IMR-90 (cell line): ENCODE data around the gene PHKB.

ENCODE experiments used
- BHLHE40 ChIP-seq: fragments of 150-350 bp; IDR thresholded peaks from 2 replicates; pipeline ENCODE4 v1.6.1; 2016; ENCODE audit warnings: mild to moderate bottlenecking, low read depth, low read length
- CEBPB ChIP-seq: IDR thresholded peaks from 2 replicates; pipeline ENCODE4 v1.6.1; 2012; ENCODE audit warnings: low read depth, low read length, improper control_type of control experiment
- CHD1 ChIP-seq: IDR thresholded peaks from 2 replicates; pipeline ENCODE4 v1.6.1; 2012; ENCODE audit warnings: low read depth, low read length, improper control_type of control experiment
- CTCF ChIP-seq: conservative IDR thresholded peaks from 2 replicates; pipeline ENCODE4 v1.5.1; 2012; ENCODE audit warnings: mild to moderate bottlenecking, low read depth, low read length, improper control_type of control experiment
- MAFK ChIP-seq: IDR thresholded peaks from 2 replicates; pipeline ENCODE4 v1.6.1; 2012; ENCODE audit warnings: low read depth, low read length, improper control_type of control experiment
- MAZ ChIP-seq: IDR thresholded peaks from 2 replicates; pipeline ENCODE4 v1.6.1; 2012; ENCODE audit warnings: low read depth, mild to moderate bottlenecking, low read length, improper control_type of control experiment, moderate library complexity, borderline replicate concordance
- MXI1 ChIP-seq: IDR thresholded peaks from 2 replicates; pipeline ENCODE4 v1.6.1; 2012; ENCODE audit warnings: low read depth, mild to moderate bottlenecking, low read length, moderate library complexity, borderline replicate concordance
- NFE2L2 ChIP-seq: fragments of 150-350 bp; IDR thresholded peaks from 2 replicates; pipeline ENCODE4 v1.6.1; 2016; ENCODE audit warnings: low read depth, mild to moderate bottlenecking, low read length
- POLR2A ChIP-seq: IDR thresholded peaks from 2 replicates; pipeline ENCODE4 v1.6.1; 2012; ENCODE audit warnings: mild to moderate bottlenecking, low read depth, low read length
- RAD21 ChIP-seq: IDR thresholded peaks from 2 replicates; pipeline ENCODE4 v1.6.1; 2012; ENCODE audit warnings: low read length, improper control_type of control experiment
- RCOR1 ChIP-seq: IDR thresholded peaks from 2 replicates; pipeline ENCODE4 v1.6.1; 2012; ENCODE audit warnings: mild to moderate bottlenecking, low read length, improper control_type of control experiment; ENCODE audit not compliant: insufficient replicate concordance
- RFX5 ChIP-seq: IDR thresholded peaks from 2 replicates; pipeline ENCODE4 v1.8.0; 2012; ENCODE audit warnings: low read depth, mild to moderate bottlenecking, low read length, moderate library complexity
- SMC3 ChIP-seq: fragments of 150-350 bp; IDR thresholded peaks from 2 replicates; pipeline ENCODE4 v1.6.1; 2016; ENCODE audit warnings: low read depth, mild to moderate bottlenecking, antibody characterized with exemption, low read length, moderate library complexity
- USF2 ChIP-seq: fragments of 150-350 bp; IDR thresholded peaks from 2 replicates; pipeline ENCODE4 v1.6.1; 2017; ENCODE audit warnings: mild to moderate bottlenecking, antibody characterized with exemption, low read length, low read depth

- no peak for TF ChIP-seq CTCF
- no peak for TF ChIP-seq RAD21
- no peak for TF ChIP-seq CEBPB
- TF ChIP-seq RCOR1 = no peak
- TF ChIP-seq SMC3 = no peak
- no peak for TF ChIP-seq MAZ
- TF ChIP-seq POLR2A = no peak
- TF ChIP-seq BHLHE40 = no peak
- TF ChIP-seq CHD1 = no peak
- TF ChIP-seq NFE2L2 = no peak
- no peak for TF ChIP-seq MAFK
- TF ChIP-seq RFX5 = no peak
- no peak for TF ChIP-seq USF2
- TF ChIP-seq MXI1 = no peak
Measured at GRCh38 chr16:47493381-47494337, 32.5 kb downstream of the PHKB start.
